ENCODE data around the gene FBXO28. TPM values are rescaled to one million over a fixed set of nuclear protein-coding genes. Genes with fewer than 3 reads are reported as not detected.
"Not testable (repeated sequence)": the region's sequence is repeated elsewhere in the genome, so short reads cannot be mapped to it uniquely, and the experiment has no call there.

FBXO28 gene
- total RNA-seq, 1 donor from 2014 or later, result 30.4 TPM

DNA sequence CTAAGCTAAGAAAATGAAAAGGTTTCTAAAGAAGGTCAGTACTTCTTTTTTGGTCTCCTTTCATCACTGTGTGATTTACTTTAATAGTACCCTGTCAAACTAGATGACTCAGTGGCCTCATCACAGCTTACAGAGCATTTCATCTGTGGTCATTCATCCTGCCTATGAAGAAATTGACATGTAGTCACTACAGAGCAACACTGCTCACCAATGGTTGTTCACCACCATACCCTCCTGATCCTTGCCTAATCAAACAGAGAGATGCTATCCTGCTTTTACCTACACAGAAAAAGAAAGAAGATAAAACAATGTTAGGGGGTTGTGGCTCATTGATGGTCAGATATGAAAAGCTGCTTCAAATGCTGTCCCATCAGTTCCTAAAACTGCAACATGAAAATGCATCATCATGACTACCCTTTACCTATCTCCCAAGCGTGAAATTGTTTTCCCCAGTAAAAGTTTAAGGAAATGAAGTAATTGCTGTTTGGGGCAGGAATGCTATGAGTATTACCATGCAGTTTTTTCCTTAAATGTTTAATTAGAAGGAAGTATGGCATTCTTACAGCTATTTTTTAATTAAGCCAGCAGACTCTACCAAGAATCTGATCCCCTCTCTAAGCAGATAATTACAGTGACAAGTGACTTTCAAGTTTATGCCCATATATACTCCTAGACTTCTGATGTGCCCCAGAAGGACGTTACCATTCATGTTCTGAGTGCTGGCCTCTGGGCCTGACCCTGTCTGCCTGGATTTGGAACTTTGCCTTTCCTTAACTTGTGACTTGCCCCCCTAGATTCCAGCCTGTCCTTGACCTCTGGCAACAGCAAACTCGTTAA, 46.1 kb upstream of the FBXO28 start:
- intact Hi-C loops (cut with micrococcal nuclease), result no loop called here
- ChIA-PET POLR2A (no interaction called here), CTCF (no interaction called here)
- Mint-ChIP-seq H3K4me3 (no peak overlapping the region), H3K27ac (no peak overlapping the region), H3K9me3 (peaks cover 2% of the 10 kb centered on the region), H3K36me3 (ENCODE audit: low read depth) (no peaks in the 10 kb centered on the region), H3K4me1 (peaks cover 3% of the 10 kb centered on the region), H3K27me3 (peaks cover 26% of the 10 kb centered on the region)
- DNase-seq, result no peak
- TF ChIP-seq, protein P1, sequence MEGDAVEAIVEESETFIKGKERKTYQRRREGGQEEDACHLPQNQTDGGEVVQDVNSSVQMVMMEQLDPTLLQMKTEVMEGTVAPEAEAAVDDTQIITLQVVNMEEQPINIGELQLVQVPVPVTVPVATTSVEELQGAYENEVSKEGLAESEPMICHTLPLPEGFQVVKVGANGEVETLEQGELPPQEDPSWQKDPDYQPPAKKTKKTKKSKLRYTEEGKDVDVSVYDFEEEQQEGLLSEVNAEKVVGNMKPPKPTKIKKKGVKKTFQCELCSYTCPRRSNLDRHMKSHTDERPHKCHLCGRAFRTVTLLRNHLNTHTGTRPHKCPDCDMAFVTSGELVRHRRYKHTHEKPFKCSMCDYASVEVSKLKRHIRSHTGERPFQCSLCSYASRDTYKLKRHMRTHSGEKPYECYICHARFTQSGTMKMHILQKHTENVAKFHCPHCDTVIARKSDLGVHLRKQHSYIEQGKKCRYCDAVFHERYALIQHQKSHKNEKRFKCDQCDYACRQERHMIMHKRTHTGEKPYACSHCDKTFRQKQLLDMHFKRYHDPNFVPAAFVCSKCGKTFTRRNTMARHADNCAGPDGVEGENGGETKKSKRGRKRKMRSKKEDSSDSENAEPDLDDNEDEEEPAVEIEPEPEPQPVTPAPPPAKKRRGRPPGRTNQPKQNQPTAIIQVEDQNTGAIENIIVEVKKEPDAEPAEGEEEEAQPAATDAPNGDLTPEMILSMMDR (IDR thresholded peaks at IDR 0.05), result no peak
- no peak for ATAC-seq (ENCODE audit: low read depth)

DNA sequence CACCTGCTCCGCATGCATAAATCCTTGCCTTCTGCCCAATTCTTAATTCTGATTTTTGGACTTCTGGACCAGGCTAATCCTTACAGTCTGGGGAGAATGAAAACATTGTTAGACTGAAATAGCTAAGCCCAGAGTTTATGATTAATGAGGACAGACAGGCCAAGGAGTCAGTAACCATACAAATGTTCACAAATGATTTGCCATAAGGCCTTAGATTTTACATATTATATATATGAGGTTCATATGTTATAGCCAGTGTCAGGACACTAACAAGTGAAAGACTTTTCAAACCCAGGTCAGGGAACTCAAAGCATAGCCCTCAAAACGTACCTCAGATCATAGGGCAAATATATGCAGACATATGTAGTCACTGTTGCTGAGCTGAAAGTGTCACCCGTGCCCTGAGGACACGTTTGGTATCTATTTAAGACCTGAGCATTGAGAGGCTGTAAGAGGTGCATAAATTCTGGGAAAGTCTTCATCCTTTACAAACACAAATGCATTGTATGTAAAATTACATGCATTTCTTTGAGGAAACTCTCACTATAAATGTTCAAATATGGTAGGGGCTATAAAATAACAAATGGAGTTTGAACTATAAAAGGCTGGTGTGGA, 45.3 kb upstream of the FBXO28 start:
- no peaks in the 10 kb centered on the region for H3K36me3 Mint-ChIP-seq (ENCODE audit: low read depth)
- H3K9me3 Mint-ChIP-seq, result peaks cover 4% of the 10 kb centered on the region
- no peak overlapping the region for H3K27ac Mint-ChIP-seq
- DNase-seq (no peak), ATAC-seq (ENCODE audit: low read depth) (no peak)
- H3K4me1 Mint-ChIP-seq, result peaks cover 3% of the 10 kb centered on the region
- H3K4me3 Mint-ChIP-seq, result no peak overlapping the region
- TF ChIP-seq, protein P1 (IDR thresholded peaks at IDR 0.05), result no peak
- POLR2A ChIA-PET, result interaction anchor here (0.6 kb wide), 2 partner anchors 19 to 1683 kb away, joined by 3 read pairs; no protein-coding TSS in a partner anchor
- H3K27me3 Mint-ChIP-seq, result peaks cover 28% of the 10 kb centered on the region
- intact Hi-C loops (cut with micrococcal nuclease), result no loop called here
- CTCF ChIA-PET, result no interaction called here

DNA sequence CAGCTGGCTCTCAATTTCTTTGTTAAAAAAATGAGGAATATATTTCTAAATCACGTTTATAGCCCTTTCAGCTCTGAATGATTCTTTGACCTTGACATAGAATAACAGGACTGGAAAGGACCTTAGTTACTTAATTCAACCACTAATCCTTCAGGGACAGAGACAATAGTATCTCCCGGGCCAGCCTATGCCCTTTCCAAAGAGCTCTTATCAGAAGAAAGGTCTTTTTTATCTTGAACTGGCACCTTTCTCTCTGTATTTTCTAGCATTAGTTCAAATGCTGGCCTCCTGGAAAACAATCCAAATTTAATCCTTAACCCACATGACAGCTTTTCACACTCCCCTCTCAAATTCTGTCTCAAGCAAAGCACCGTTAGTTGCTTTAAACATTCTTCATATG, 44.8 kb upstream of the FBXO28 start:
- POLR2A ChIA-PET, result interaction anchor here (0.6 kb wide), 2 partner anchors 20 to 1682 kb away, joined by 3 read pairs; no protein-coding TSS in a partner anchor
- H3K9me3 Mint-ChIP-seq, result peaks cover 4% of the 10 kb centered on the region
- ATAC-seq (ENCODE audit: low read depth), result no peak
- TF ChIP-seq, protein P1 (IDR thresholded peaks at IDR 0.05), result no peak
- no peak overlapping the region for H3K27ac Mint-ChIP-seq
- DNase-seq, result no peak
- no peaks in the 10 kb centered on the region for H3K36me3 Mint-ChIP-seq (ENCODE audit: low read depth)
- H3K4me1 Mint-ChIP-seq, result peaks cover 3% of the 10 kb centered on the region
- peaks cover 28% of the 10 kb centered on the region for H3K27me3 Mint-ChIP-seq
- intact Hi-C loops (cut with micrococcal nuclease), result no loop called here
- H3K4me3 Mint-ChIP-seq, result no peak overlapping the region
- CTCF ChIA-PET, result no interaction called here

DNA sequence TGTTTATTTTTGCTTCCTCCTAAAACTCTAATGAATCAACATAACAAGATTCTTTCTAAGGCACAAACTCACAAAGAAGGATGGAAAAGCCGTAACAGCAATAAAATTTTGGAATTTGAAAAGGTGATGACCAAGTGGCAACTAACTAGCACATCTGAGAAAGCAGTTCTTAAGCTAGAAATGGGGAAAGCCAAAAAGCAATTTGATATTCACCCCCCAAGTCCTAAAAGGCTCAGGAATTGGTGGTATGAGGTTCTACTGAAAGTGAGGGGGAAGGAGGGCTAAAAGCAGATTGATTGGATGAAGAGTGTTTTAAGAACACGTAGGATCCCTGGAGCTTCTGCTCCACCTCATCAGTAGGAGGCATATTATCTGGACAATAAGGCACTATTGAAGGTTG, 43.4 kb upstream of the FBXO28 start:
- Mint-ChIP-seq H3K27ac (no peak overlapping the region), H3K36me3 (ENCODE audit: low read depth) (no peaks in the 10 kb centered on the region), H3K4me1 (no peaks in the 10 kb centered on the region), H3K4me3 (no peak overlapping the region), H3K9me3 (peaks cover 4% of the 10 kb centered on the region), H3K27me3 (peaks cover 31% of the 10 kb centered on the region)
- POLR2A ChIA-PET, result interaction anchor here (0.9 kb wide), 1 partner anchor 369 kb away, joined by 4 read pairs; no protein-coding TSS in a partner anchor
- no peak for ATAC-seq (ENCODE audit: low read depth)
- CTCF ChIA-PET, result no interaction called here
- intact Hi-C loops (cut with micrococcal nuclease), result no loop called here
- no peak for DNase-seq
- TF ChIP-seq, protein P1 (IDR thresholded peaks at IDR 0.05), result no peak

DNA sequence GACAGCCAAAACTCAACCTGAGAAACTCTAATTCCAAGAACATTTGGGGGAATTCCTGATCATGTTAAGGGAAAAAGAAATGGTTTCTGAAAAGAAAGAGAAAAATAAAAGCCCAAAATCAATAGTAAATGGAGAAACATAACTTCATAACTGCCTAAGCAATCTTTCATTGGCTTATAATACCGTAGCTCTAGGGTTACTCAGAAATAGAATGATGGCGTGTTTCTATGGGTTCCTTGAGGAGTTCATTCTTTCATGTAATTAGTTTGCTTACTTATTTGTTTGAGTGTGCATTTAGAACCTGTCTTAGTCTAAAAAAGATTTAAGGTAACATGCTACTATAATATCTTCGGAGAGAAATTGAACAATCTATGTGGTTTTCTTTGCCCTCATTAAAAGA, 37.5 kb upstream of the FBXO28 start:
- ATAC-seq (ENCODE audit: low read depth), result no peak
- no peak for DNase-seq
- Mint-ChIP-seq H3K9me3 (peaks cover 4% of the 10 kb centered on the region), H3K27ac (no peak overlapping the region), H3K36me3 (ENCODE audit: low read depth) (no peaks in the 10 kb centered on the region), H3K27me3 (peaks cover 30% of the 10 kb centered on the region), H3K4me1 (no peaks in the 10 kb centered on the region), H3K4me3 (no peak overlapping the region)
- intact Hi-C loops (cut with micrococcal nuclease), result no loop called here
- ChIA-PET POLR2A (no interaction called here), CTCF (interaction anchor here (0.6 kb wide), 1 partner anchor 264 kb away, joined by 3 read pairs; no protein-coding TSS in a partner anchor)
- TF ChIP-seq, protein P1 (IDR thresholded peaks at IDR 0.05), result no peak

DNA sequence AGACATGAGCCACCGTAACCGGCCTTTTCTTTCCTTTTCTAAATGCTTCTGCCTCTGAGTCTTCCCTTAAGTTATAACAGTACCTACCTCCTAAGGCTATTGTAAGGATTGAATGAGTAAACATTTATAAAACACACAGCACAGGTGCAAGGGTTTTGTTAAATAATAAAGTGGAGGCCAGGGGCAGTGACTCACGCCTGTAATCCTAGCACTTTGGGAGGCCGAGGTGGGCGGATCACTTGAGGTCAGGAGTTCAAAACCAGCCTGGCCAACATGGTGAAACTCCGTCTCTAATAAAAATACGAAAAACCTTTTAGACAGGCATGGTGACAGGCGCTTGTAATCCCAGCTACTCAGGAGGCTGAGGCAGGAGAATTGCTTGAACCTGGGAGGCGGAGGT, 34.3 kb upstream of the FBXO28 start:
- H3K9me3 Mint-ChIP-seq; POLR2A ChIA-PET; H3K27ac Mint-ChIP-seq; H3K4me1 Mint-ChIP-seq; H3K36me3 Mint-ChIP-seq (ENCODE audit: low read depth); H3K4me3 Mint-ChIP-seq; ATAC-seq (ENCODE audit: low read depth); intact Hi-C loops (cut with micrococcal nuclease); DNase-seq; CTCF ChIA-PET: not testable (repeated sequence)
- peaks cover 12% of the 10 kb centered on the region for H3K27me3 Mint-ChIP-seq

Data from activated B cell treated with CpG ODN at 0.5 μM for 24 hours (primary cell).